GM06990 (cell line): ENCODE measurements around the gene PEAR1.
A peak's percentile ranks its signal among the peaks of the same experiment; 100 is the strongest.
"Not testable (repeated sequence)": the region's sequence is repeated elsewhere in the genome, so short reads cannot be mapped to it uniquely, and the experiment has no call there.

Source experiments
- DNase-seq: peaks from one replicate; pipeline ENCODE4 v3.0.0-alpha.2; 2011; ENCODE audit not compliant: insufficient read length; ENCODE audit errors: extremely low read depth
- H3K27me3 ChIP-seq: replicated peaks from 2 replicates; pipeline ENCODE4 v1.6.0; 2011; ENCODE audit warnings: low read length; ENCODE audit not compliant: control insufficient read depth, insufficient read depth
- H3K36me3 ChIP-seq: 2 replicates; pipeline ENCODE4 v1.5.1; 2011; ENCODE audit warnings: low read length; ENCODE audit not compliant: control insufficient read depth, insufficient read depth
- H3K4me3 ChIP-seq: replicated peaks from 2 replicates; pipeline ENCODE4 v1.5.1; 2011; ENCODE audit warnings: low read depth, mild to moderate bottlenecking, control low read depth, low read length
- TF ChIP-seq, protein P1 (sequence below): IDR thresholded peaks from 2 replicates; pipeline ENCODE4 v1.5.1; 2011; ENCODE audit warnings: low read length, control low read depth, mild to moderate bottlenecking, inconsistent platforms; ENCODE audit not compliant: insufficient read depth, poor library complexity, severe bottlenecking

The PEAR1 gene

DNA sequence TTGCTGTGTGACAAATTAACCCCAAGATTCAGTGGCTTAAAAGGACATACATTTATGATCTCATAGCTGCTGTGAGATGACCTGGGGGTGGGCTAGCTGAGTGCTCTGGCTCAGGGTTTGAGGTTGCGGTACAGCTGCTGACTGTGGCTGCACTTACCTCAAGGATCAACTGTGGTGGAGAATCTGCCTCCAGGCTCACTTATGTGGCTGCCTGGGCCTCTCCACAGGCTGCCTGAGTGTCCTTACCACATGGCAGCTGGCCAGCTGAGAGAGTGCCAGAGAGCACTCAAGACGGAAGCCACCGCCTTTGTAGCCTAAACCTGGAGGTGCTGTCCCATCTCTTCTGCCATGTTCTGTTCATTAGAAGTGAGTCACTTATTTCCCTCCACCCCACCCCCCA is 32.7 kb downstream of the PEAR1 start:
- DNase-seq = no peak
- Histone ChIP-seq H3K27me3 (peaks cover 7% of the 10 kb centered on the region), H3K36me3 (no peaks in the 10 kb centered on the region), H3K4me3 (no peak overlapping the region)
- TF ChIP-seq, protein P1, sequence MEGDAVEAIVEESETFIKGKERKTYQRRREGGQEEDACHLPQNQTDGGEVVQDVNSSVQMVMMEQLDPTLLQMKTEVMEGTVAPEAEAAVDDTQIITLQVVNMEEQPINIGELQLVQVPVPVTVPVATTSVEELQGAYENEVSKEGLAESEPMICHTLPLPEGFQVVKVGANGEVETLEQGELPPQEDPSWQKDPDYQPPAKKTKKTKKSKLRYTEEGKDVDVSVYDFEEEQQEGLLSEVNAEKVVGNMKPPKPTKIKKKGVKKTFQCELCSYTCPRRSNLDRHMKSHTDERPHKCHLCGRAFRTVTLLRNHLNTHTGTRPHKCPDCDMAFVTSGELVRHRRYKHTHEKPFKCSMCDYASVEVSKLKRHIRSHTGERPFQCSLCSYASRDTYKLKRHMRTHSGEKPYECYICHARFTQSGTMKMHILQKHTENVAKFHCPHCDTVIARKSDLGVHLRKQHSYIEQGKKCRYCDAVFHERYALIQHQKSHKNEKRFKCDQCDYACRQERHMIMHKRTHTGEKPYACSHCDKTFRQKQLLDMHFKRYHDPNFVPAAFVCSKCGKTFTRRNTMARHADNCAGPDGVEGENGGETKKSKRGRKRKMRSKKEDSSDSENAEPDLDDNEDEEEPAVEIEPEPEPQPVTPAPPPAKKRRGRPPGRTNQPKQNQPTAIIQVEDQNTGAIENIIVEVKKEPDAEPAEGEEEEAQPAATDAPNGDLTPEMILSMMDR = no peak

DNA sequence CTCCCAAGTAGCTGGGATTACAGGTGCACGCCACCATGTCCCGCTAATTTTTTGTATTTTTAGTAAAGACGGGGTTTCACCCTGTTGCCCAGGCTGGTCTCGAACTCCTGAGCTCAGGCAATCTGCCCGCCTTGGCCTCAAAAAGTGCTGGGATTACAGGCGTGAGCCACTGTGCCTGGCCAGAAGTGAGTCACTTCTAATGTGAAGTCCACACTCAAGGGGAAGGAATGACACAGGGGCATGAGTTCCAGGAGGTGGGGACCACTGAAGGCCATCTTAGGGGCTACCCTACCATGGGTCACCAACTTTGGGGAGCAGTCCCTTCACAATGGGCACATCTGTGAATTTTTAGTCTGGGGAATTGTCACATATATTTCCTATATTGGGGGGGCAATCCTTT is 33.2 kb downstream of the PEAR1 start:
- not testable (repeated sequence) for H3K27me3 ChIP-seq, H3K4me3 ChIP-seq, H3K36me3 ChIP-seq, DNase-seq

DNA sequence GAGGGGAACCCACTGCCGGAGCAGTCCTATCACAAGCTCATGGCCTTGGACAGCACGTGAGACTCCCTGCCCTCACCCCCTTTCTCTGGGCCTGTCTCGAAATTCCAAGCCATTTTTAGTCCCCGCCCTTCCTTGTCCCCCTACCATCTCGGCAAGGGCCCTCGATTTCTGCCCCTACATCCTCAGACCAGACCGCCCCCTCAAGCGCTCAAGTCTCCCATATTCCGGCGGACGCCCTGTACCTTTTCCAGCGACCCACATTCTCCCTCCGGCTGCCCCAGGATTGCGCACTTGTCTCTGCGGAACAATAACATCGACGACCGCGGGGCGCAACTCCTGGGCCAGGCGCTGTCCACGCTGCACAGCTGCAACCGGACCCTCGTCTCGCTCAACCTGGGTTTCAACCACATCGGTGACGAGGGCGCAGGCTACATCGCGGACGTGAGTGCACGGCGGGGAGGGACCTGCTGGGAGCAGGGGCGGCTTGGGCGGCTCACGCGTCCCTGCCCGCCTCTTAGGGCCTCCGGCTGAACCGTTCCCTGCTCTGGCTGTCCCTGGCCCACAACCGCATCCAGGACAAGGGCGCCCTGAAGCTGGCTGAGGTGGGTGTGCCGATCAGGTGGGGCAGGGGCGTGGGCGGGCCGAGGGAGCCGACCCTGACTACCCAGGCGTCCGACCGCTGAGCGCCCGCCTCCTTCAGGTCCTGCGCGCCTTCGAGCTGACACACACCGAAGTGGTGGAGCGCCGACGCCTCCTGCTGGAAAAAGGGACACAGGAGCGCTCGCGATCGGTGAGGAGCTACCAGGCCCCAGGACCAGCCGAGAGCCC is 33.9 kb downstream of the PEAR1 start:
- no peaks in the 10 kb centered on the region for H3K36me3 ChIP-seq
- DNase-seq = peak; percentile 43
- TF ChIP-seq, protein P1 = peak; percentile 80
- H3K27me3 ChIP-seq = peaks cover 4% of the 10 kb centered on the region
- peak overlapping the region; percentile 33 for H3K4me3 ChIP-seq

DNA sequence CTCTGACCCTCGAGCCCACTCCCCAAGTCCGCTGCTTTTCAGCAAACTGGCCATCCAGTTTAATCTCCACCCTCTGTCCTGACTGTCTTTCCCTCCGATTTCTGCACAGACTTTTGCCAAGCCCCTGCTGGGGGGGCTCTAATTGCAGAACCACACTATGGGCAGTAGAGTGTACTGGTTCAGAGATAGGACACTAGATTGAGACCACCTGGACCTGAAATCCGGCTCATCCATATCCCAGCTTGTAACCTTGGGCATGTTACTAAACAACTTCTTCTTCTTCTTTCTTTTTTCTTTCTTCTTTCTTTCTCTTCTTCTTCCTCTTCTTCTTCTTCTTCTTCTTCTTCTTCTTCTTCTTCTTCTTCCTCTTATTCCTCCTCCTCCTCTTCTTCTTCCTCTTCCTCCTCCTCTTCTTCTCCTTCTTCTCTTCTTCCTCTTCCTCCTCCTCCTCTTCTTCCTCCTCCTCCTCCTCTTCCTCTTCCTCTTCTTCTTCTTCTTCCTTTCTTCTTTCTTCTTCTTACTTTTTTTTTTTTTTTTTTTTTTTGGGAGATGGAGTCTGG is 34.6 kb downstream of the PEAR1 start:
- Histone ChIP-seq H3K4me3 (no peak overlapping the region), H3K27me3 (peaks cover 2% of the 10 kb centered on the region), H3K36me3 (no peaks in the 10 kb centered on the region)
- TF ChIP-seq, protein P1 = no peak
- no peak for DNase-seq

DNA sequence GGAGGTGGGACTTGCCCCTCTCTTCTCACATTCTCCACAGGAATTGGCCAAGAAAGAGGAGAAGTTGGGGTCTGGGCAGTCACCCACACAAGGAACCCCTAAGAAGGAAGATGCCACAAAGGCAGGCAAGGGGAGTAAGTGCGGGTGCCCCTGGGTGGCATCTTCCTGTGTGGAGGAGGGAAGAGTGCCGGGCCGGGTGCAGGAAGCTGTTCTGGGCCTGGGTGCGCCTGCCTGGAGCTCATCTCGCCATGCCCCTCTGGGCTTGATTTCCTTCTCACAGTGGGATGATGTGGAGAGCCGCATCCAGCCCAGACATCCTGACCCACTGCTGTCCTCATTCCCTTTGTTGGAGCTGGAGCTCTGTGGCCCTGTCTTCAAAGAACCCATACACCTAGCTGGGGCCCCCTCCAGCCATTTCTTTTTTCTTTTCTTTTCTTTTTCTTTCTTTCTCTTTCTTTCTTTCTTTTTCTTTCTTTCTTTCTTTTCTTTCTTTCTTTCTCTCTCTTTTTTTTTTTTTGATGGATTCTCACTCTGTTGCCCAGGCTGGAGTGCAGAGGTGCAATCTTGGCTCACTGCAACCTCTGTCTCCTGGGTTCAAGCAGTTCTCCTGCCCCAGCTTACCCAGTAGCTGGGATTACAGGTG is 36.2 kb downstream of the PEAR1 start:
- no peaks in the 10 kb centered on the region; the same call in none of the 2 replicates for H3K27me3 ChIP-seq
- no peak overlapping the region for H3K4me3 ChIP-seq
- TF ChIP-seq, protein P1 = no peak
- no peak for DNase-seq
- no peaks in the 10 kb centered on the region for H3K36me3 ChIP-seq

DNA sequence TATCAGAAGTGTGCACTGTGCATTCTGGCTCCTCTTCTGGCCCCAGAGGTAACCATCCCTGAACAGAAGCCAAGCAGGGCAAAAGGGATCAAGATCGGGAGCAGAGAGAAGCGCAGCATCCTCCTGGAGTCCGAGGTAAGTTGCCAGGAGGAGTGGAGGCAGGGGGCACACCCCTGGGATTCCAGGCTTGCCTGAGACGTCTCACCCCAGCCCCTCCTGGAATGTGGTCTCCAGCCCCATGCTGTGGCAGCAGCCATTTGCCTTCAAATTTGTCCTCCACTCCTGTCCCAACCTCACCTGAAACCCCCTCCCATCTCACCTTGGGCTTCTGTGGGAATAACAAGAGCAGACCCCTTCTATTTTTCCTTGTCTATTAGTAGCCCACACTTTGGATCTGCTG is 37.0 kb downstream of the PEAR1 start:
- Histone ChIP-seq H3K4me3 (no peak overlapping the region), H3K27me3 (no peaks in the 10 kb centered on the region; the same call in 1 of the 2 replicates), H3K36me3 (no peaks in the 10 kb centered on the region; the same call in 1 of the 2 replicates)
- no peak for DNase-seq
- TF ChIP-seq, protein P1 = no peak
